OCI-LY3 (cell line): Measurements from ENCODE around the gene ZNF324B.
"Not testable (repeated sequence)": the region's sequence is repeated elsewhere in the genome, so short reads cannot be mapped to it uniquely, and the experiment has no call there.

Source experiments
- H2AFZ ChIP-seq: fragments of 200-600, 300-600 bp; shearing (Covaris generic); 2 replicates; pipeline ENCODE4 v1.6.0; 2014; ENCODE audit warnings: antibody characterized with exemption, low read depth, low read length
- H3K27ac ChIP-seq: fragments of 200-600, 300-600 bp; sonication (generic); 2 replicates; pipeline ENCODE4 v1.5.1; 2014; ENCODE audit warnings: mild to moderate bottlenecking, low read length, moderate library complexity, mixed read lengths
- H3K27me3 ChIP-seq: fragments of 200-600, 300-600 bp; sonication (generic); 2 replicates; pipeline ENCODE4 v1.6.1; 2014; ENCODE audit warnings: low read depth, low read length, mixed read lengths
- H3K36me3 ChIP-seq: fragments of 200-600, 300-600 bp; sonication (generic); replicated peaks from 2 replicates; pipeline ENCODE3; 2014; ENCODE audit warnings: low read depth, low read length, mixed read lengths
- H3K4me1 ChIP-seq: fragments of 300-600, 200-600 bp; sonication (generic); 2 replicates; pipeline ENCODE4 v1.6.1; 2014; ENCODE audit warnings: low read length, mixed read lengths
- H3K4me2 ChIP-seq: fragments of 200-600, 300-600 bp; sonication (generic); 2 replicates; pipeline ENCODE4 v1.6.1; 2014; ENCODE audit warnings: low read length, mixed read lengths
- H3K4me3 ChIP-seq: fragments of 300-600, 200-600 bp; sonication (generic); 2 replicates; pipeline ENCODE4 v1.5.1; 2014; ENCODE audit warnings: antibody characterized with exemption, mild to moderate bottlenecking, low read length, moderate library complexity
- H3K79me2 ChIP-seq: fragments of 300-600, 200-600 bp; shearing (Covaris generic); 2 replicates; pipeline ENCODE4 v1.6.1; 2014; ENCODE audit warnings: mild to moderate bottlenecking, low read length, mixed read lengths
- H3K9ac ChIP-seq: fragments of 300-600, 200-600 bp; shearing (Covaris generic); 2 replicates; pipeline ENCODE4 v1.6.0; 2014; ENCODE audit warnings: mild to moderate bottlenecking, low read length, moderate library complexity
- H3K9me3 ChIP-seq: fragments of 200-600, 300-600 bp; shearing (Covaris generic); 2 replicates; pipeline ENCODE4 v1.6.1; 2014; ENCODE audit warnings: low read length, mixed read lengths; ENCODE audit not compliant: insufficient read depth
- H4K20me1 ChIP-seq: fragments of 200-600, 300-600 bp; sonication (generic); 2 replicates; pipeline ENCODE4 v1.6.1; 2016; ENCODE audit warnings: low read length, mixed read lengths; ENCODE audit not compliant: insufficient read depth
- EZH2phosphoT487 ChIP-seq: fragments of 200-600 bp; shearing (Covaris generic); IDR thresholded peaks from 2 replicates; pipeline ENCODE4 v1.6.1; 2018; ENCODE audit warnings: antibody characterized with exemption, mixed run types, low read depth
- TF ChIP-seq, protein P1 (sequence below): fragments of 200-600, 300-600 bp; sonication (generic); IDR thresholded peaks from 2 replicates; pipeline ENCODE4 v1.5.1; 2014; ENCODE audit warnings: antibody characterized with exemption, low read length, low read depth

Gene ZNF324B

DNA sequence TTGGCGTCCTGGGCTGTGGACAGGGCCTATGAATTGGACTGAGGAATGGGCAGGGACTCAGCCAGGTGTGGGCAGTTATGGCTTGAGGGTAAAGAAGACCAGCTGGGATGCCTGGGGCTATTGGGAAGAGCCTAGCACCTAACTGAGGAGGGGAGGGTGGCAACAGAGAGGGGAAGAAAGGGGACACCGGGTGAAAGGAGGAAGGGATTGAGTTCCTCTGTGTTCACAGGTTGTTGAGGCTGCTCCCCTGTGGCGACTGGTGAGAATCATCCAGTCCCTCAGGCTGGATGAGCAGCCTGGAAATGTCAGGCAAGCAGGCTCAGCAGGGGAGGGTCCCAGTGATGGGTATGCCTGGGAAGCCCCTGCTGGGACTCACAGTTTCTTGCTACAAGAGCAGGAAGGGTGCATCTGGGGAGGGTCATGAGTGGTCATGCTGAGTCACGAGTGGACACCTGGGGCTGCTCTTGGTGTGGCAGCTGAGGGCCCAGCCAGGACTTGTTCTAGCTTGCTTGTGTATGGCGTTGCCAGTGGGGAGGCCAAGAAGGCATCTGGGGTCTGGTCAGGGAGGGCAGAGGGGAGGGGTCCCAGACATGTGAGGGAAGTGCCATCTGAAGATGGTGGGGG lies 16.9 kb downstream of the ZNF324B start:
- H4K20me1 ChIP-seq, result peaks cover 11% of the 10 kb centered on the region; the same call in 1 of the 2 replicates
- H3K4me2 ChIP-seq, result peak overlapping the region; percentile 46
- TF ChIP-seq, protein P1, sequence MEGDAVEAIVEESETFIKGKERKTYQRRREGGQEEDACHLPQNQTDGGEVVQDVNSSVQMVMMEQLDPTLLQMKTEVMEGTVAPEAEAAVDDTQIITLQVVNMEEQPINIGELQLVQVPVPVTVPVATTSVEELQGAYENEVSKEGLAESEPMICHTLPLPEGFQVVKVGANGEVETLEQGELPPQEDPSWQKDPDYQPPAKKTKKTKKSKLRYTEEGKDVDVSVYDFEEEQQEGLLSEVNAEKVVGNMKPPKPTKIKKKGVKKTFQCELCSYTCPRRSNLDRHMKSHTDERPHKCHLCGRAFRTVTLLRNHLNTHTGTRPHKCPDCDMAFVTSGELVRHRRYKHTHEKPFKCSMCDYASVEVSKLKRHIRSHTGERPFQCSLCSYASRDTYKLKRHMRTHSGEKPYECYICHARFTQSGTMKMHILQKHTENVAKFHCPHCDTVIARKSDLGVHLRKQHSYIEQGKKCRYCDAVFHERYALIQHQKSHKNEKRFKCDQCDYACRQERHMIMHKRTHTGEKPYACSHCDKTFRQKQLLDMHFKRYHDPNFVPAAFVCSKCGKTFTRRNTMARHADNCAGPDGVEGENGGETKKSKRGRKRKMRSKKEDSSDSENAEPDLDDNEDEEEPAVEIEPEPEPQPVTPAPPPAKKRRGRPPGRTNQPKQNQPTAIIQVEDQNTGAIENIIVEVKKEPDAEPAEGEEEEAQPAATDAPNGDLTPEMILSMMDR, result no peak
- TF ChIP-seq EZH2phosphoT487, result no peak
- peak overlapping the region; percentile 55 for H3K4me3 ChIP-seq
- no peak overlapping the region for H2AFZ ChIP-seq
- no peaks in the 10 kb centered on the region for H3K9me3 ChIP-seq
- H3K4me1 ChIP-seq, result peaks cover 19% of the 10 kb centered on the region
- peaks cover 2% of the 10 kb centered on the region; the same call in 1 of the 2 replicates for H3K27me3 ChIP-seq
- peaks cover 9% of the 10 kb centered on the region for H3K79me2 ChIP-seq
- H3K9ac ChIP-seq, result no peak overlapping the region
- no peak overlapping the region for H3K27ac ChIP-seq
- H3K36me3 ChIP-seq, result peaks cover 10% of the 10 kb centered on the region

DNA sequence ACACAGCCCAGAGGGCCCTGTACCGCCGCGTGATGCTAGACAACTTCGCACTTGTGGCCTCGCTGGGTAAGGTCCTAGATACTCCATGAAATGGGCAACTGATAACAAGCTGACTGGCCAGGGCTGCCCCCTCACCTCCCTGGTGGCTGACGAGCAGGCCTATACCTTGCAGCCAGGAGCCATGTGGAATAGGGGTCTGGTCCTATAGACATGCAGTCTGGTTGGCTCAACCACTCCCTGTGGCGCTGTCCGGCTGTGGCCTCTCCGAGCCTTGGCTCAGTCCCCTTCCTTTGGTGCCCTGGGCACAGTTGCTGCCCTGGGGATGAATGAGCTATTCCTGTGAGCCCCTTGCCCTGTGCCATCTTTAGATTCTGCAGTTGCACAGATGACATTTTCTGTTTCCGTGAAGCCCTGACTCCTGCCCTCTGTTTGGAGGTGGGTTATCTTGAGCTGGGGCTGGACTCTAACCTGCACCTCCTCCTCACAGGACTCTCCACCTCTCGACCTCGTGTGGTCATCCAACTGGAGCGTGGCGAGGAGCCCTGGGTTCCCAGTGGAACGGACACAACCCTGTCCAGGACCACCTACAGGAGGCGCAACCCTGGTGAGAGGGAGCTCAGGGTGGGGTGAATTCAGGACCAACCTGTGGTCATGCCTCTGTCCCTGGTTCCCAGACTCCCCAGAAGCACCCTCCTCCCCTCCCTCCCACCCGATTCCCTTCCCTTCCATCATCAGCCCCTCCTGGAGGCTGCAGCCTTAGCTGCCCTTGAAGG lies 18.0 kb downstream of the ZNF324B start:
- Histone ChIP-seq H3K4me3 (no peak overlapping the region), H3K4me1 (peaks cover 15% of the 10 kb centered on the region), H3K9ac (no peak overlapping the region), H3K27ac (no peak overlapping the region), H2AFZ (no peak overlapping the region), H3K9me3 (no peaks in the 10 kb centered on the region), H4K20me1 (peaks cover 11% of the 10 kb centered on the region; the same call in 1 of the 2 replicates), H3K4me2 (no peak overlapping the region), H3K36me3 (peaks cover 10% of the 10 kb centered on the region), H3K79me2 (peaks cover 9% of the 10 kb centered on the region), H3K27me3 (peaks cover 2% of the 10 kb centered on the region; the same call in 1 of the 2 replicates)
- TF ChIP-seq, protein P1, result no peak
- no peak for TF ChIP-seq EZH2phosphoT487

DNA sequence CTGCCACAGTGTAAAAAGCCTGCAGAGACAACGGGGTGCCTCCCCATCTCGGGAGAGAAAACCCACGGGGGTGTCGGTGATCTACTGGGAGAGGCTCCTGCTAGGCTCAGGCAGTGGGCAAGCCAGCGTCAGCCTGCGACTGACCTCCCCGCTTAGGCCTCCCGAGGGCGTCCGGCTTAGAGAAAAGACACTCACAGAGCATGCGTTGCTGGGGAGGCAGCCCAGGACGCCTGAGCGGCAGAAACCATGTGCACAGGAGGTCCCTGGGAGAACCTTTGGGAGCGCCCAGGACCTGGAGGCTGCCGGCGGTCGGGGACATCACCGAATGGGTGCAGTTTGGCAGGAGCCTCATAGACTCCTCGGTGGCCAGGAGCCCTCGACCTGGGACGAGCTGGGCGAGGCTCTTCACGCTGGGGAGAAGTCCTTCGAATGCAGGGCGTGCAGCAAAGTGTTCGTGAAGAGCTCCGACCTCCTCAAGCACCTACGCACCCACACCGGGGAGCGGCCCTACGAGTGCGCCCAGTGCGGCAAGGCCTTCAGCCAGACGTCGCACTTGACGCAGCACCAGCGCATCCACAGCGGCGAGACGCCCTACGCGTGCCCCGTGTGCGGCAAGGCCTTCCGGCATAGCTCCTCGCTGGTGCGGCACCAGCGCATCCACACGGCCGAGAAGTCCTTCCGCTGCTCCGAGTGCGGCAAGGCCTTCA lies 19.6 kb downstream of the ZNF324B start:
- Histone ChIP-seq H3K36me3 (peaks cover 10% of the 10 kb centered on the region), H3K4me1 (peaks cover 16% of the 10 kb centered on the region), H4K20me1 (peaks cover 11% of the 10 kb centered on the region; the same call in 1 of the 2 replicates)
- not testable (repeated sequence) for H3K9ac ChIP-seq, H3K27ac ChIP-seq, H3K9me3 ChIP-seq, H3K4me2 ChIP-seq, H3K79me2 ChIP-seq, H3K27me3 ChIP-seq, H2AFZ ChIP-seq, H3K4me3 ChIP-seq

GRCh38 chr19:58471736-58472135 lies 20.3 kb downstream of the ZNF324B start:
- Histone ChIP-seq H3K9me3 (no peaks in the 10 kb centered on the region), H3K36me3 (peaks cover 10% of the 10 kb centered on the region), H3K9ac (no peak overlapping the region), H3K27me3 (no peaks in the 10 kb centered on the region), H3K4me3 (no peak overlapping the region), H3K27ac (no peak overlapping the region), H3K4me1 (peaks cover 16% of the 10 kb centered on the region), H3K79me2 (peaks cover 9% of the 10 kb centered on the region), H3K4me2 (no peak overlapping the region), H2AFZ (no peak overlapping the region), H4K20me1 (peaks cover 11% of the 10 kb centered on the region; the same call in 1 of the 2 replicates)
- TF ChIP-seq, protein P1, result no peak
